SW 1271 (cell line): ENCODE data around the gene PGLYRP4.
A peak's percentile ranks its signal among the peaks of the same experiment; 100 is the strongest.
"Not testable (repeated sequence)": the region's sequence is repeated elsewhere in the genome, so short reads cannot be mapped to it uniquely, and the experiment has no call there.

Source experiments
- DNase-seq, 2 experiments: peaks; one replicate each; lab custom pipeline; 2025; lab: John Stamatoyannopoulos, UW

The PGLYRP4 gene

GRCh38 chr1:153356392-153357075, 7.9 kb upstream of the PGLYRP4 start:
- DNase-seq = no peak

- DNase-seq = peak in 1 of 2 experiments; percentile 35
Observed at GRCh38 chr1:153355445-153356071, 6.9 kb upstream of the PGLYRP4 start.

- DNase-seq = no peak
Observed at GRCh38 chr1:153354515-153355193, 6.0 kb upstream of the PGLYRP4 start.

- no peak for DNase-seq
Observed at GRCh38 chr1:153353226-153353947, 4.7 kb upstream of the PGLYRP4 start.

- peak in 1 of 2 experiments; percentile 57 for DNase-seq
Observed at GRCh38 chr1:153352523-153352922, 3.9 kb upstream of the PGLYRP4 start.

- no peak for DNase-seq
Observed at GRCh38 chr1:153350321-153350957, 1.8 kb upstream of the PGLYRP4 start.

- no peak for DNase-seq
Observed at GRCh38 chr1:153349363-153350320, 1.0 kb upstream of the PGLYRP4 start.

GRCh38 chr1:153347856-153348255, 785 bp downstream of the PGLYRP4 start:
- DNase-seq = no peak

GRCh38 chr1:153347049-153347448, 1.6 kb downstream of the PGLYRP4 start:
- DNase-seq = not testable (repeated sequence)

GRCh38 chr1:153346077-153346723, 2.4 kb downstream of the PGLYRP4 start:
- no peak for DNase-seq

GRCh38 chr1:153345187-153346076, 3.2 kb downstream of the PGLYRP4 start:
- no peak for DNase-seq

GRCh38 chr1:153344718-153345025, 4.0 kb downstream of the PGLYRP4 start:
- DNase-seq = no peak

- no peak for DNase-seq
Observed at GRCh38 chr1:153343811-153344717, 4.6 kb downstream of the PGLYRP4 start.

GRCh38 chr1:153343040-153343681, 5.5 kb downstream of the PGLYRP4 start:
- no peak for DNase-seq

GRCh38 chr1:153342178-153342577, 6.5 kb downstream of the PGLYRP4 start:
- no peak for DNase-seq

GRCh38 chr1:153341431-153341934, 7.2 kb downstream of the PGLYRP4 start:
- DNase-seq = no peak

- no peak for DNase-seq
Observed at GRCh38 chr1:153340356-153340755, 8.3 kb downstream of the PGLYRP4 start.

GRCh38 chr1:153339802-153340201, 8.8 kb downstream of the PGLYRP4 start:
- no peak for DNase-seq
